Measurements from ENCODE around the gene ELF4. TPM values are rescaled to one million over a fixed set of nuclear protein-coding genes. Genes with fewer than 3 reads are reported as not detected.

The ELF4 gene
- total and polyA plus RNA-seq, 2 of the 13 experiments (the other 11 are each of a cell fraction or from before 2014, with no cell fraction given): 1.3 to 2.6 TPM

DNA sequence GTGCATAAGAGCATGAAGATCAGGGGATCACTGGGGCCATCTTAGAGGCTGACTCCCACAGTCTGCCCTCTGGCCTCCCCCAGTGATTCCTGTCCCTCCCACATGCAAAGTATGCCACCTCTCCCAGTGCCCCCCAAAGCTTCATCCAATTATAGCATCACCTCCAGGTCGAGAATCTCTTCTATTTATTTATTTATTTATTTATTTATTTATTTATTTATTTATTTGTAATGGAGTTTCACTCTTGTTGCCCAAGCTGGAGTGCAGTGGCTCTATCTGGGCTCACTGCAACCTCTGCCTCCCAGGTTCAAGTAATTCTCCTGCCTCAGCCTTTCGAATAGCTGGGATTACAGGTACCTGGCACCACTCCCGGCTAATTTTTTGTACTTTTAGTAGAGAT lies 77.7 kb downstream of the ELF4 start (continued):
- TF ChIP-seq, protein P1, sequence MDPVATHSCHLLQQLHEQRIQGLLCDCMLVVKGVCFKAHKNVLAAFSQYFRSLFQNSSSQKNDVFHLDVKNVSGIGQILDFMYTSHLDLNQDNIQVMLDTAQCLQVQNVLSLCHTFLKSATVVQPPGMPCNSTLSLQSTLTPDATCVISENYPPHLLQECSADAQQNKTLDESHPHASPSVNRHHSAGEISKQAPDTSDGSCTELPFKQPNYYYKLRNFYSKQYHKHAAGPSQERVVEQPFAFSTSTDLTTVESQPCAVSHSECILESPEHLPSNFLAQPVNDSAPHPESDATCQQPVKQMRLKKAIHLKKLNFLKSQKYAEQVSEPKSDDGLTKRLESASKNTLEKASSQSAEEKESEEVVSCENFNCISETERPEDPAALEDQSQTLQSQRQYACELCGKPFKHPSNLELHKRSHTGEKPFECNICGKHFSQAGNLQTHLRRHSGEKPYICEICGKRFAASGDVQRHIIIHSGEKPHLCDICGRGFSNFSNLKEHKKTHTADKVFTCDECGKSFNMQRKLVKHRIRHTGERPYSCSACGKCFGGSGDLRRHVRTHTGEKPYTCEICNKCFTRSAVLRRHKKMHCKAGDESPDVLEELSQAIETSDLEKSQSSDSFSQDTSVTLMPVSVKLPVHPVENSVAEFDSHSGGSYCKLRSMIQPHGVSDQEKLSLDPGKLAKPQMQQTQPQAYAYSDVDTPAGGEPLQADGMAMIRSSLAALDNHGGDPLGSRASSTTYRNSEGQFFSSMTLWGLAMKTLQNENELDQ (CRISPR knock-in tag; IDR thresholded peaks at IDR 0.05; ENCODE audit: borderline replicate concordance): no peak
- TF ChIP-seq, protein P2, sequence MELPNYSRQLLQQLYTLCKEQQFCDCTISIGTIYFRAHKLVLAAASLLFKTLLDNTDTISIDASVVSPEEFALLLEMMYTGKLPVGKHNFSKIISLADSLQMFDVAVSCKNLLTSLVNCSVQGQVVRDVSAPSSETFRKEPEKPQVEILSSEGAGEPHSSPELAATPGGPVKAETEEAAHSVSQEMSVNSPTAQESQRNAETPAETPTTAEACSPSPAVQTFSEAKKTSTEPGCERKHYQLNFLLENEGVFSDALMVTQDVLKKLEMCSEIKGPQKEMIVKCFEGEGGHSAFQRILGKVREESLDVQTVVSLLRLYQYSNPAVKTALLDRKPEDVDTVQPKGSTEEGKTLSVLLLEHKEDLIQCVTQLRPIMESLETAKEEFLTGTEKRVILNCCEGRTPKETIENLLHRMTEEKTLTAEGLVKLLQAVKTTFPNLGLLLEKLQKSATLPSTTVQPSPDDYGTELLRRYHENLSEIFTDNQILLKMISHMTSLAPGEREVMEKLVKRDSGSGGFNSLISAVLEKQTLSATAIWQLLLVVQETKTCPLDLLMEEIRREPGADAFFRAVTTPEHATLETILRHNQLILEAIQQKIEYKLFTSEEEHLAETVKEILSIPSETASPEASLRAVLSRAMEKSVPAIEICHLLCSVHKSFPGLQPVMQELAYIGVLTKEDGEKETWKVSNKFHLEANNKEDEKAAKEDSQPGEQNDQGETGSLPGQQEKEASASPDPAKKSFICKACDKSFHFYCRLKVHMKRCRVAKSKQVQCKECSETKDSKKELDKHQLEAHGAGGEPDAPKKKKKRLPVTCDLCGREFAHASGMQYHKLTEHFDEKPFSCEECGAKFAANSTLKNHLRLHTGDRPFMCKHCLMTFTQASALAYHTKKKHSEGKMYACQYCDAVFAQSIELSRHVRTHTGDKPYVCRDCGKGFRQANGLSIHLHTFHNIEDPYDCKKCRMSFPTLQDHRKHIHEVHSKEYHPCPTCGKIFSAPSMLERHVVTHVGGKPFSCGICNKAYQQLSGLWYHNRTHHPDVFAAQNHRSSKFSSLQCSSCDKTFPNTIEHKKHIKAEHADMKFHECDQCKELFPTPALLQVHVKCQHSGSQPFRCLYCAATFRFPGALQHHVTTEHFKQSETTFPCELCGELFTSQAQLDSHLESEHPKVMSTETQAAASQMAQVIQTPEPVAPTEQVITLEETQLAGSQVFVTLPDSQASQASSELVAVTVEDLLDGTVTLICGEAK (IDR thresholded peaks at IDR 0.05): no peak
- TF ChIP-seq, protein P2 (CRISPR knock-in tag; IDR thresholded peaks at IDR 0.05): no peak
- TF ChIP-seq, protein P3, sequence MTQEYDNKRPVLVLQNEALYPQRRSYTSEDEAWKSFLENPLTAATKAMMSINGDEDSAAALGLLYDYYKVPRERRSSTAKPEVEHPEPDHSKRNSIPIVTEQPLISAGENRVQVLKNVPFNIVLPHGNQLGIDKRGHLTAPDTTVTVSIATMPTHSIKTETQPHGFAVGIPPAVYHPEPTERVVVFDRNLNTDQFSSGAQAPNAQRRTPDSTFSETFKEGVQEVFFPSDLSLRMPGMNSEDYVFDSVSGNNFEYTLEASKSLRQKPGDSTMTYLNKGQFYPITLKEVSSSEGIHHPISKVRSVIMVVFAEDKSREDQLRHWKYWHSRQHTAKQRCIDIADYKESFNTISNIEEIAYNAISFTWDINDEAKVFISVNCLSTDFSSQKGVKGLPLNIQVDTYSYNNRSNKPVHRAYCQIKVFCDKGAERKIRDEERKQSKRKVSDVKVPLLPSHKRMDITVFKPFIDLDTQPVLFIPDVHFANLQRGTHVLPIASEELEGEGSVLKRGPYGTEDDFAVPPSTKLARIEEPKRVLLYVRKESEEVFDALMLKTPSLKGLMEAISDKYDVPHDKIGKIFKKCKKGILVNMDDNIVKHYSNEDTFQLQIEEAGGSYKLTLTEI (CRISPR knock-in tag; conservative IDR thresholded peaks at IDR 0.05): no peak
- TF ChIP-seq, protein P4, sequence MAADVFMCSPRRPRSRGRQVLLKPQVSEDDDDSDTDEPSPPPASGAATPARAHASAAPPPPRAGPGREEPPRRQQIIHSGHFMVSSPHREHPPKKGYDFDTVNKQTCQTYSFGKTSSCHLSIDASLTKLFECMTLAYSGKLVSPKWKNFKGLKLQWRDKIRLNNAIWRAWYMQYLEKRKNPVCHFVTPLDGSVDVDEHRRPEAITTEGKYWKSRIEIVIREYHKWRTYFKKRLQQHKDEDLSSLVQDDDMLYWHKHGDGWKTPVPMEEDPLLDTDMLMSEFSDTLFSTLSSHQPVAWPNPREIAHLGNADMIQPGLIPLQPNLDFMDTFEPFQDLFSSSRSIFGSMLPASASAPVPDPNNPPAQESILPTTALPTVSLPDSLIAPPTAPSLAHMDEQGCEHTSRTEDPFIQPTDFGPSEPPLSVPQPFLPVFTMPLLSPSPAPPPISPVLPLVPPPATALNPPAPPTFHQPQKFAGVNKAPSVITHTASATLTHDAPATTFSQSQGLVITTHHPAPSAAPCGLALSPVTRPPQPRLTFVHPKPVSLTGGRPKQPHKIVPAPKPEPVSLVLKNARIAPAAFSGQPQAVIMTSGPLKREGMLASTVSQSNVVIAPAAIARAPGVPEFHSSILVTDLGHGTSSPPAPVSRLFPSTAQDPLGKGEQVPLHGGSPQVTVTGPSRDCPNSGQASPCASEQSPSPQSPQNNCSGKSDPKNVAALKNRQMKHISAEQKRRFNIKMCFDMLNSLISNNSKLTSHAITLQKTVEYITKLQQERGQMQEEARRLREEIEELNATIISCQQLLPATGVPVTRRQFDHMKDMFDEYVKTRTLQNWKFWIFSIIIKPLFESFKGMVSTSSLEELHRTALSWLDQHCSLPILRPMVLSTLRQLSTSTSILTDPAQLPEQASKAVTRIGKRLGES (CRISPR knock-in tag; IDR thresholded peaks at IDR 0.05; ENCODE audit: borderline replicate concordance): no peak
- TF ChIP-seq, protein P5, sequence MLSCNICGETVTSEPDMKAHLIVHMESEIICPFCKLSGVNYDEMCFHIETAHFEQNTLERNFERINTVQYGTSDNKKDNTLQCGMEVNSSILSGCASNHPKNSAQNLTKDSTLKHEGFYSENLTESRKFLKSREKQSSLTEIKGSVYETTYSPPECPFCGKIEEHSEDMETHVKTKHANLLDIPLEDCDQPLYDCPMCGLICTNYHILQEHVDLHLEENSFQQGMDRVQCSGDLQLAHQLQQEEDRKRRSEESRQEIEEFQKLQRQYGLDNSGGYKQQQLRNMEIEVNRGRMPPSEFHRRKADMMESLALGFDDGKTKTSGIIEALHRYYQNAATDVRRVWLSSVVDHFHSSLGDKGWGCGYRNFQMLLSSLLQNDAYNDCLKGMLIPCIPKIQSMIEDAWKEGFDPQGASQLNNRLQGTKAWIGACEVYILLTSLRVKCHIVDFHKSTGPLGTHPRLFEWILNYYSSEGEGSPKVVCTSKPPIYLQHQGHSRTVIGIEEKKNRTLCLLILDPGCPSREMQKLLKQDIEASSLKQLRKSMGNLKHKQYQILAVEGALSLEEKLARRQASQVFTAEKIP (CRISPR knock-in tag; IDR thresholded peaks at IDR 0.05; ENCODE audit: borderline replicate concordance): no peak
- TF ChIP-seq TBX3 (IDR thresholded peaks at IDR 0.05; ENCODE audit: borderline replicate concordance): no peak

All from HepG2 (cell line).